CD4-positive, CD25-positive, alpha-beta regulatory T cell (primary cell): Measurements from ENCODE around the gene LRMDA. TPM values are rescaled to one million over a fixed set of nuclear protein-coding genes. Genes with fewer than 3 reads are reported as not detected.

Experiments used
- ATAC-seq, 2 donors: fragments of 150-1000 bp; cut with Tn5 transposase; one replicate each; pipeline ENCODE4 v1.10.0; 2021; ENCODE audit warnings: low read depth in 2 of 2, moderate number of reproducible peaks in 2 of 2, moderate library complexity in 1 of 2
- DNase-seq, 3 donors: peaks; one replicate each; pipeline versions ENCODE4 v3.0.0 to v3.0.0-alpha.2; 2012 to 2022; ENCODE audit warnings: mixed read lengths in 1 of 3
- H3K27ac ChIP-seq: one replicate; pipeline ENCODE4 v1.7.0; 2013; ENCODE audit warnings: mild to moderate bottlenecking, low read length; ENCODE audit not compliant: insufficient read depth, poor library complexity, severe bottlenecking
- H3K27me3 ChIP-seq: one replicate; pipeline ENCODE4 v1.7.0; 2013; ENCODE audit warnings: low read length; ENCODE audit not compliant: control insufficient read depth, insufficient read depth
- H3K36me3 ChIP-seq: one replicate; pipeline ENCODE4 v1.7.0; 2013; ENCODE audit warnings: mild to moderate bottlenecking, low read length, moderate library complexity; ENCODE audit not compliant: control insufficient read depth, insufficient read depth
- H3K4me1 ChIP-seq: 2 replicates; pipeline ENCODE4 v1.7.0; 2013; ENCODE audit warnings: mild to moderate bottlenecking, low read length; ENCODE audit not compliant: insufficient read depth, control insufficient read depth, poor library complexity, severe bottlenecking
- H3K4me3 ChIP-seq: one replicate; pipeline ENCODE4 v1.7.0; 2013; ENCODE audit warnings: low read depth, mild to moderate bottlenecking, low read length, moderate library complexity
- H3K9me3 ChIP-seq, 2 experiments: 1 replicate in 1 of 2; 2 replicates in 1 of 2; pipeline ENCODE4 v1.7.0; 2013; ENCODE audit warnings: low read length in 2 of 2, mild to moderate bottlenecking in 1 of 2, moderate library complexity in 1 of 2; ENCODE audit not compliant: control insufficient read depth in 2 of 2
- H3K27ac Mint-ChIP-seq, 3 donors: one replicate each; pipeline ENCODE4 v1.8.0; 2020 to 2022; ENCODE audit warnings: mild to moderate bottlenecking in 3 of 3, mixed read lengths in 3 of 3, moderate library complexity in 2 of 3
- H3K27me3 Mint-ChIP-seq: one replicate; pipeline ENCODE4 v1.8.0; 2022; ENCODE audit warnings: mild to moderate bottlenecking, mixed read lengths
- H3K36me3 Mint-ChIP-seq: one replicate; pipeline ENCODE4 v1.8.0; 2020; ENCODE audit warnings: mixed read lengths
- H3K4me1 Mint-ChIP-seq, 4 donors: one replicate each; pipeline ENCODE4 v1.8.0; 2020 to 2022; ENCODE audit warnings: mixed read lengths in 4 of 4, mild to moderate bottlenecking in 1 of 4
- H3K4me3 Mint-ChIP-seq, 4 donors: one replicate each; pipeline ENCODE4 v1.8.0; 2020 to 2022; ENCODE audit warnings: mild to moderate bottlenecking in 4 of 4, mixed read lengths in 4 of 4, moderate library complexity in 3 of 4
- H3K9me3 Mint-ChIP-seq, 7 donors: one replicate each; pipeline ENCODE4 v1.8.0; 2020 to 2022; ENCODE audit warnings: mixed read lengths in 7 of 7, mild to moderate bottlenecking in 3 of 7, moderate library complexity in 2 of 7
- polyA plus RNA-seq, 4 donors: library from polyadenylated mRNA; unstranded; fragments of 300-500 nt; fragmentation: Illumina TruSeq; gene quantifications; one replicate each; pipeline ENCODE4 v1.2.3, GENCODE V29; 2021
- total RNA-seq: library from RNA; stranded (reverse); gene quantifications from one replicate; pipeline ENCODE4 v1.2.3, GENCODE V29; 2022

LRMDA gene
- total and polyA plus RNA-seq, 5 donors from 2014 or later: 0.10 TPM; not detected in 4

DNA sequence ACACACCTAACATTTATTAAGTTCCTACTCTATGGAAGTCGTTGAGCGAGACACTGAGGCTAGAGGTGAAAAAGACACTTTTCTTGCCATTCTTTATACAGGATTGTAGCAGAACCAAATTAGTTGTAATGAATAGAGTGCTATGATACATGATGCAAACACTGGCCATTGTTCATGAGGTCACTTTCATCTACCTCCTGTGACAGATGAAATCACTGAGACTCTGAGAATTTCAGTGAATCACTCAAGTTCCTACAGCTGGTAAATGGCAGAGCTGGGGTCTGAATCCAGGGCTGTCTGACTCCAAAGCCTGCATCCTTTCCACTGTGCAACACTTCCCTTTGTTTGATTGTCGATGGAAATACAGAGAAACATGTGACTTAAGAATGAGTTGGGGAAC is 657.6 kb downstream of the LRMDA start:
- Histone ChIP-seq H3K27me3 (no peaks in the 10 kb centered on the region), H3K9me3 (no peaks in the 10 kb centered on the region), H3K27ac (no peak overlapping the region), H3K36me3 (no peaks in the 10 kb centered on the region), H3K4me1 (no peaks in the 10 kb centered on the region), H3K4me3 (no peak overlapping the region)
- no peak for DNase-seq
- H3K36me3 Mint-ChIP-seq: no peaks in the 10 kb centered on the region
- H3K4me3 Mint-ChIP-seq: no peak overlapping the region
- H3K9me3 Mint-ChIP-seq: peaks cover 0 to 4% (median 0%) of the 10 kb centered on the region in 7 donors
- peaks cover 7% of the 10 kb centered on the region for H3K27me3 Mint-ChIP-seq
- no peak overlapping the region for H3K27ac Mint-ChIP-seq
- no peaks in the 10 kb centered on the region for H3K4me1 Mint-ChIP-seq
- ATAC-seq: no peak

DNA sequence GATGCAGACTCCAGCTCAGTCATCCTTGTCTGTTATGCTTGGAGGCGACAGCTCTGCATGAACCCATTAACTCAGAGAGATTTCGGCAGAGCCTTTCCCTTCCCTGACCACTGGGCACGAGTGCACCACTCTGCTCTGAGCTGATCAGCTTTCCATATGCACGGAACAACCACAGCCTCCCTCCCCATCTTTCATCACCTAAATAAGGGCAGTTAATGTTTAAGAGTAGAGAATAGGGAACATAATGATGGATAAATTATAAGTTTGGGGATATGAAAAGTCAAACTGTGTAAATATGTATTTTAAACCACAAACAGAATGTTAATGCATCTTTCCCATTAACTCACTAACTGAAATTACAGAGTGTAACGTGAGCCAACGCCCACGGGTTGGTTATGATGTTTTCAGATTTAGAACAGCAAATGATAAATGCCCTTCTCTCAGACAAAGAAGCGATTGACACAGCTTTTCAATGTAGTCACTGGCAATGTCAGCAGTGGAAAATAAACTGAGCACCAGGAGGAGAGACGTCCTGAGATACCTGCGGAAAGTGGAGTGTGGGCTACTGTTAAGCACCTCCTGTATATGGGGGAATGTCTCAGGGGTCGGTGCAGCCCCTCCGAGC is 658.2 kb downstream of the LRMDA start:
- no peak for DNase-seq
- no peaks in the 10 kb centered on the region for H3K4me1 ChIP-seq
- H3K27me3 ChIP-seq: no peaks in the 10 kb centered on the region
- no peaks in the 10 kb centered on the region for H3K36me3 ChIP-seq
- no peak overlapping the region for H3K27ac Mint-ChIP-seq
- H3K4me1 Mint-ChIP-seq: no peaks in the 10 kb centered on the region
- H3K9me3 Mint-ChIP-seq: peaks cover 0 to 4% (median 0%) of the 10 kb centered on the region in 7 donors
- peaks cover 7% of the 10 kb centered on the region for H3K27me3 Mint-ChIP-seq
- no peaks in the 10 kb centered on the region for H3K9me3 ChIP-seq
- no peak overlapping the region for H3K4me3 ChIP-seq
- no peak overlapping the region for H3K27ac ChIP-seq
- ATAC-seq: no peak
- H3K36me3 Mint-ChIP-seq: no peaks in the 10 kb centered on the region
- no peak overlapping the region for H3K4me3 Mint-ChIP-seq

DNA sequence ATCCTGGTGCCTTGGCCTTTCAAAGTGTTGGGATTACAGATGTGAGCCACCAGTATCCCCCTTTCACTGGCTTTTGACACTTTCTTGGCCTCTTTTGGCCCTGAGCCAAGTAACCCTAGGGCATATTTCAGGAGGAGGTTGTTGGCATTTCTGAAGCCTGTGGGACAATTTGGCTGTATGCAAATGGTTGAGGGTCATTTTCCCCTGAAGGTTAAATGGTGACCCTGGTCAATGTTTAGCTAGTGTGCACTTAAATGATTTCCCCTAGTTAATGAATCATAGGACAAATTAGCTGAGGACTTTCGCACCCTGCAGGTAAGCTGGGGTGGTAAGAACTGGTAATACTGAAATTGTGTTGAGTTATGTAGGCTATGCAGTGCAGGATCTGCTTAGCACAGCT is 660.5 kb downstream of the LRMDA start:
- Mint-ChIP-seq H3K36me3 (no peaks in the 10 kb centered on the region), H3K4me3 (no peak overlapping the region), H3K27me3 (peaks cover 7% of the 10 kb centered on the region), H3K4me1 (no peaks in the 10 kb centered on the region), H3K27ac (no peak overlapping the region), H3K9me3 (peaks cover 0 to 6% (median 0%) of the 10 kb centered on the region in 7 donors)
- Histone ChIP-seq H3K9me3 (no peaks in the 10 kb centered on the region), H3K4me1 (no peaks in the 10 kb centered on the region), H3K27me3 (no peaks in the 10 kb centered on the region), H3K4me3 (no peak overlapping the region), H3K27ac (no peak overlapping the region), H3K36me3 (no peaks in the 10 kb centered on the region)
- ATAC-seq: no peak
- DNase-seq: no peak

DNA sequence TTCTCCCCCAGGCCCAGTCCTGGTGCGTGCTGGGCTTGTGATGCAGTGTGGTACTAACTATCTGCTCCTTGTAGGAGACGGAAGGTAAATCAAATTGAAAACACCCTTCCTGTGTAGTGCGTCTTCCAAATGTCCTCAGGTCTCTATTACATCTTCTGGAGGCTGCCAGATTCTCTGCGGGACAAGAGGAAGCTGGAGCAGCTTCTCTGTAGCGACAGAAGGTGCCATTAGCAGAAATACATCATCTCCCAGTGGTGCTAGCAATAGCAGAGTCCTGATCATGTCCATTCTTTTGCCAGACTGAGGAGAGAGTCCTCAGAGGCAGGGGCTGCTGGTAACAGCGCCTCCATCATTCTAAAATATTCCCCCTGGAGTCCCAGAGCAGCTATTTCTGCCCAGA is 675.2 kb downstream of the LRMDA start:
- no peak overlapping the region for H3K27ac Mint-ChIP-seq
- no peaks in the 10 kb centered on the region for H3K36me3 ChIP-seq
- H3K27me3 Mint-ChIP-seq: no peaks in the 10 kb centered on the region
- no peaks in the 10 kb centered on the region for H3K27me3 ChIP-seq
- H3K4me1 ChIP-seq: no peaks in the 10 kb centered on the region
- DNase-seq (no peak), ATAC-seq (no peak)
- no peak overlapping the region for H3K27ac ChIP-seq
- H3K4me3 Mint-ChIP-seq: no peak overlapping the region
- peaks cover 0 to 9% (median 4%) of the 10 kb centered on the region in 7 donors for H3K9me3 Mint-ChIP-seq
- no peak overlapping the region for H3K4me3 ChIP-seq
- H3K4me1 Mint-ChIP-seq: peaks cover 0 to 3% (median 0%) of the 10 kb centered on the region in 4 donors
- H3K9me3 ChIP-seq: no peaks in the 10 kb centered on the region
- no peaks in the 10 kb centered on the region for H3K36me3 Mint-ChIP-seq

DNA sequence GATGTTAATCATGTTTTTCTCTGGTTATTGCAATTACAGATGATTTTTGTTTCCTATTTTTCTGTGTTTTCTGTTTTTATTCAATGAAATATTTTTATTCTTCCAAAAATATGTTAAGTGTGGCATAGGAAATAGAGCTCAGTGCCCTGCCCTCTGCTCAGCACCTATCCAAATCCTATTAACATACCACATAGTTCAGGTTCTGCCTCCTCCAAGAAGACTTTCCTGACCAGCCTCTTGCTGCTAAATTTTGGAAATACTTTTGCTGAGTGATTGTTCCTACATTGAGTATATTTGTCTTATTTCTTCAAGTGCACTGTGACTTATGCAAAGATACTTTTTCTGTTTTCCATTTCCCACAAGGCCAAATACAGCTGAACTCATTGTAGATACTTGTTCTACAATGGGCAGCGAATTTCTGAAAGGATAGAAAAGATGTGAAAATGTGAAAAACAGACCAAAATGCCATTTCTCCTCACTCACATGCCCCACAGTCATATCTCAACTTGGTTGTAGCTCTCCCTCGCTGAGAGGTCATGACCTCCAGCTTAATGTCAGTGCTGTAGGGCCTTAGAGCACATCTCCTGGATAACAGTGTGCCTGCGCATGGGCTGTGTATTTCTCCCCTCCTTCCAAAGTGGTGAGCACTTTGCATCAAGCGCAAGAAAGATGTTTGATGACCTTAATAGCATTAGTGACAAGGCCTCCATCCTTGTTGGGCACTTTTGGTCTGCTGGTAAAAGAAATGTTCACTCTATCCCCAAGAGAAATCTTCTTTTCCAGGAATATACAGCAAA is 677.3 kb downstream of the LRMDA start:
- Mint-ChIP-seq H3K36me3 (no peaks in the 10 kb centered on the region), H3K27me3 (no peaks in the 10 kb centered on the region), H3K9me3 (peaks cover 0 to 10% (median 4%) of the 10 kb centered on the region in 7 donors), H3K27ac (peak overlapping the region in 1 of 3 donors; percentile 33), H3K4me3 (no peak overlapping the region), H3K4me1 (no peaks in the 10 kb centered on the region)
- no peak overlapping the region for H3K27ac ChIP-seq
- no peaks in the 10 kb centered on the region for H3K36me3 ChIP-seq
- no peaks in the 10 kb centered on the region for H3K4me1 ChIP-seq
- DNase-seq: no peak
- no peak overlapping the region for H3K4me3 ChIP-seq
- no peak for ATAC-seq
- no peaks in the 10 kb centered on the region for H3K9me3 ChIP-seq
- no peaks in the 10 kb centered on the region for H3K27me3 ChIP-seq

DNA sequence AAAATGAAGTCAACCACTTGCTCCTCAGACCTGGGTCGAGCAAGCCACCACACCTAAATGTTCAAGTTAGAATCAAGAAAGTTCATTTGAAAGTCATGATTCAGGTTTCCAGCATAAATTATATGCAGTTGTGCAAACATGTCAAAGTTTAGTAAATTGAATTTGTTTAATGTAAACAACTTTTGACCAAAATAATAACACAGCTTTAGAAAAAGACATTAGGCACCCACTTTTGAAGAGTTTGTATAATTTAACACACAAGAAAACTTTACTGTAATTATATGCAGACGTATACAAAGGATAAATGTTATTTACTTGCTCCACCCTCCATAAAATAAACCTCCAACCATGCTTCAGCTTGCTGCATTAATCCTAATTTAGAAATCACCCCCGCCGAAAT is 680.0 kb downstream of the LRMDA start:
- no peaks in the 10 kb centered on the region for H3K36me3 ChIP-seq
- no peak for ATAC-seq

DNA sequence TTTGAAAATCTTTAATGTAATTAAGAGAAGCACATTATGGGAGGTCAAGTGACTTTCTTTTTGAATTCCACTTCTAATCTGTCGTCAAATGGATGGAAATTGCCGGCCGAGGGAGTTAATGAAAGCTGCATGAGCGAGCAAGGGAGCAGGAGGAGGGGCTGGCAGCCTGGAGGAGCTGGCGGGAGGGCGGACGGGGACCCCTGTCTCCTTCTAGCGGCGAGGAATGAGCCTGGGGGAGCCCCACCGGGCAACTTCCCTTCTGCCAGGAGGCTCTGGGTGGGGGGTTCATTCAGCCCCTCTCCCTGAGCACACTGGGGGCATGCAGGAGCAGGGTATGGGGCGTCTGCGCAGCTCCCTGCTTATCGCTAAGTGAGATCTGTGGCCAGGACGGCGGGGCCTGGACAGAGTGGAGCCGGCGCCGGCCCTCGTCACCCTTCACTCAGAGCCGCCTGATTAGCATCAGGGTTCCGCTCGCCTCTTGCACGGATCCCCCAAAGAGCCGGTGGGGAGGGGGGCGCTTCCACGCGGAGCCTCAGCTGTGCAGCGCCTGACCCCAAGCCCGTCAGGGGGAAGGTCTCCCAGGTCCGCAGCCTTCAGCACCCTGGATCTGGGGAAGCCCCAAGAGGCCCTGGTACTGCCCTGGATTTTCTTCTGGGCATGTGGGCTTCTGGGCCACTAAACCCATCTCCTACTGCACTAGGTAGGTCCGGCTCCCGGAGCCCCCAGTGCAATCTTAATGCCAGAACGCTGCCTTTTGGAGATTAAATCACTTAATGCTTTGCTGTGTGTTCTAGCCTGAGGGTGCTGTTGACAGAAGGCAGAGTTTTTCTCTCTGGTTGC is 680.8 kb downstream of the LRMDA start:
- H3K27me3 ChIP-seq: no peaks in the 10 kb centered on the region

More for the DNA sequence above, 680.0 kb downstream of the LRMDA start:
- Mint-ChIP-seq H3K9me3 (peaks cover 0 to 7% (median 0%) of the 10 kb centered on the region in 7 donors), H3K27me3 (no peaks in the 10 kb centered on the region), H3K36me3 (no peaks in the 10 kb centered on the region), H3K4me3 (no peak overlapping the region), H3K4me1 (no peaks in the 10 kb centered on the region), H3K27ac (no peak overlapping the region)
- Histone ChIP-seq H3K9me3 (no peaks in the 10 kb centered on the region), H3K27ac (no peak overlapping the region), H3K4me3 (no peak overlapping the region), H3K27me3 (no peaks in the 10 kb centered on the region), H3K4me1 (no peaks in the 10 kb centered on the region)
- DNase-seq: no peak

More for the DNA sequence above, 680.8 kb downstream of the LRMDA start:
- Histone ChIP-seq H3K9me3 (no peaks in the 10 kb centered on the region), H3K4me3 (no peak overlapping the region), H3K36me3 (no peaks in the 10 kb centered on the region), H3K27ac (no peak overlapping the region), H3K4me1 (no peaks in the 10 kb centered on the region)
- H3K9me3 Mint-ChIP-seq: peaks cover 0 to 7% (median 0%) of the 10 kb centered on the region in 7 donors
- H3K4me3 Mint-ChIP-seq: no peak overlapping the region
- no peak for DNase-seq
- no peaks in the 10 kb centered on the region for H3K4me1 Mint-ChIP-seq
- H3K27ac Mint-ChIP-seq: no peak overlapping the region
- peaks cover 4% of the 10 kb centered on the region for H3K27me3 Mint-ChIP-seq
- H3K36me3 Mint-ChIP-seq: no peaks in the 10 kb centered on the region
- ATAC-seq: no peak
